Measurements from ENCODE around the gene ITPR2.

Gene ITPR2

GRCh38 chr12:26821212-26821701, 11.7 kb downstream of the ITPR2 start:
- no peak for DNase-seq (ENCODE audit: low spot score)

GRCh38 chr12:26818636-26819035, 14.4 kb downstream of the ITPR2 start:
- DNase-seq (ENCODE audit: low spot score) = no peak

GRCh38 chr12:26818201-26818600, 14.8 kb downstream of the ITPR2 start:
- no peak for DNase-seq (ENCODE audit: low spot score)

GRCh38 chr12:26817183-26817591, 15.8 kb downstream of the ITPR2 start:
- DNase-seq (ENCODE audit: low spot score) = no peak

GRCh38 chr12:26813812-26814211, 19.2 kb downstream of the ITPR2 start:
- no peak for DNase-seq (ENCODE audit: low spot score)

- DNase-seq (ENCODE audit: low spot score) = no peak
These were observed 22.7 kb downstream of the ITPR2 start for GRCh38 chr12:26810330-26810729.

GRCh38 chr12:26809611-26810285, 23.2 kb downstream of the ITPR2 start:
- no peak for DNase-seq (ENCODE audit: low spot score)

- no peak for DNase-seq (ENCODE audit: low spot score)
These were observed 24.1 kb downstream of the ITPR2 start for GRCh38 chr12:26808766-26809476.

- no peak for DNase-seq (ENCODE audit: low spot score)
These were observed 25.7 kb downstream of the ITPR2 start for GRCh38 chr12:26807292-26807691.

- no peak for DNase-seq (ENCODE audit: low spot score)
These were observed 26.4 kb downstream of the ITPR2 start for GRCh38 chr12:26806556-26806955.

- DNase-seq (ENCODE audit: low spot score) = no peak
These were observed 27.5 kb downstream of the ITPR2 start for GRCh38 chr12:26805401-26805971.

GRCh38 chr12:26803552-26803951, 29.4 kb downstream of the ITPR2 start:
- DNase-seq (ENCODE audit: low spot score) = no peak

GRCh38 chr12:26801486-26801885, 31.5 kb downstream of the ITPR2 start:
- DNase-seq (ENCODE audit: low spot score) = no peak

- no peak for DNase-seq (ENCODE audit: low spot score)
These were observed 32.1 kb downstream of the ITPR2 start for GRCh38 chr12:26800858-26801257.

- no peak for DNase-seq (ENCODE audit: low spot score)
These were observed 32.6 kb downstream of the ITPR2 start for GRCh38 chr12:26800347-26800746.

- DNase-seq (ENCODE audit: low spot score) = no peak
These were observed 33.3 kb downstream of the ITPR2 start for GRCh38 chr12:26799741-26800140.

GRCh38 chr12:26798640-26799039, 34.4 kb downstream of the ITPR2 start:
- DNase-seq (ENCODE audit: low spot score) = no peak

GRCh38 chr12:26798023-26798422, 35.0 kb downstream of the ITPR2 start:
- DNase-seq (ENCODE audit: low spot score) = no peak

GRCh38 chr12:26795910-26796309, 37.1 kb downstream of the ITPR2 start:
- DNase-seq (ENCODE audit: low spot score) = no peak

GRCh38 chr12:26791301-26791791, 41.6 kb downstream of the ITPR2 start:
- no peak for DNase-seq (ENCODE audit: low spot score)

- no peak for DNase-seq (ENCODE audit: low spot score)
These were observed 42.4 kb downstream of the ITPR2 start for GRCh38 chr12:26790645-26790994.

- DNase-seq (ENCODE audit: low spot score) = no peak
These were observed 43.0 kb downstream of the ITPR2 start for GRCh38 chr12:26789731-26790644.

Measured in ecto neural progenitor cell (in vitro differentiated cells).